GM19395 (cell line): ENCODE results near the gene SDK2.

Experiments
- ATAC-seq: cut with Tn5 transposase; IDR thresholded peaks from one replicate; pipeline ENCODE4 v1.9.1; 2021; ENCODE audit warnings: mild to moderate bottlenecking, moderate library complexity; ENCODE audit not compliant: unreplicated experiment

Gene SDK2

DNA sequence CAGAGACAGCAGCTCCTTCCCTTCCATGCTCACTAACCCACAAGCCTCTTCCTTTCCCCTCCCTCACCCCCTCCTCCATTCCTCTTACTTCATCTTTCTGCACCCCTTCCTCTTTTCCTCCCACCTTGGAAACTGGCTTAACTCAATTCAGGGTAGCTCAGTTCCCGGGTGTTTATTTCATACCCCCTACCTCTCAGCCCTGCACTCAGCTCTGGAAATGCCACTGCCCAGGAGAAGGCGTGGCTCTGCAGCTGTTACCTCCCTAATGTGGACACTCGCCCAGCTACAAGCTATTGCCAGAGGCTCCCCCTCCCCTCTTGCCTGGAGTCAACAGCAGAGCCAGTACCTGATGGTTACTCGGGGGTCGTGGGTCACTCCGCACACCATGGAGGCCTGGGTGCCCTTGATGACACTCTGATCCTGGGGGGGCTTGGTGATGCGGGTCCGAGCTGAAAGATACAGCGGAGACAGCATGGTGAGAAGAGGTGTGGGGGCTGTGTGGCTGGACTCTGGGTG lies 214.0 kb downstream of the SDK2 start:
- no peak for ATAC-seq

- ATAC-seq = peak; percentile 80
Measured at GRCh38 chr17:73429440-73430164, 214.6 kb downstream of the SDK2 start.

DNA sequence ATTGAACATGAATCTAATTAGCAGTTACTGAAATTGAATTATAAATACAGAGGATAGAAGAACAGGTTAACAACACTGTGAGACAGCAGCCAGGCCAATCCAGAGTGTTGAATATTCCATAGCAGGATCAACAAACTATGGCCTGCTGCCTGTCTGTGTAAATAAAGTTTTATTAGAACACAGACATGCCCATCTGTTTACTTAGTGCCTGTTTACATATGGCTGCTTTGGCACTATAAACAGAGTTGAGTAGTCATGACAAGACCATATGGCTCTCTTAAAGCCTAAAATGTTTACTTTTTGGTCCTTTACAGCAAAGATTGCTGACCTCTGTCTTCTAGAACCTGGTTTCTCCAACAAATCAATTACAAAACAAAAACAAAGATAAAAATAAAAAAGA lies 217.0 kb downstream of the SDK2 start:
- no peak for ATAC-seq

- no peak for ATAC-seq
Measured at GRCh38 chr17:73424571-73424970, 219.7 kb downstream of the SDK2 start.

GRCh38 chr17:73423806-73424205 lies 220.4 kb downstream of the SDK2 start:
- no peak for ATAC-seq

- no peak for ATAC-seq
Measured at GRCh38 chr17:73423159-73423715, 221.0 kb downstream of the SDK2 start.

DNA sequence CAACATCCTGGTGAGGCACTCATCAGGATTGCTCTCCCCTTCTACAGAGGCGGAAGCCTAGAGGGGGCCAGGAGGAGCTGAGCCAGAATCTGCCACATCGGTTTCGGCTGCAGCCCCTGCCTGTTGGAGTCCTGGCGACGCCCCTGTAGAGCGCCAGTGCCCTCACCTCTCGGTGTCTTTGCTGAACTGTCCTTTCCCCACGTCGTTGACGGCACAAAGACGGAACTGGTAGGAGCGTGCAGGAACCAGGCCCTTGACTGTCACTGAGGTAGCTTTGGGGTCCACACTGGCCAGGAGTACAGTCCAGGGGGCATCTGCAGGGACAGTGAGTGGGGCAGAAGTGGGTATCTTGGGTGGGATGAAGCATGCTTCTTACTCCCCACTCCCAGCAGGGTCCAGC lies 222.1 kb downstream of the SDK2 start:
- no peak for ATAC-seq

DNA sequence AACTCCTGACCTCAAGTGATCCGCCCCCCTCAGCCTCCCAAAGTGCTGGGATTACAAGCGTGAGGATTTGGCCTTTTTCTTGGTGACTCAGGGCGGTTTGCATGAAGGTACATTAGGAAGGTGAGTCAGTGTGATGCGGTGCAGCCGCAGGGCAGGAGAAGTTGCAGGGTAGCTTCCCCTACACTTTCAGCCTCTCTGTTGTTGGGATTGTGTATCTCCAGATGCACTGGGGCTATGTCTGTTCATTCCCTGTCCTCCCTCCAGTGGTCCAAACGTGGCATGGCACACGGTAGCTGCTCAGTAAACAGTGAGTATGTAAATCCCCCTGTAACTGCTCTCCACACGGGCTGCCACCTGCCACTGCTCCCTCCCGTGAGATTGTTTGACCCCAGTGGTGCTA lies 223.3 kb downstream of the SDK2 start:
- no peak for ATAC-seq

GRCh38 chr17:73419881-73420280 lies 224.4 kb downstream of the SDK2 start:
- no peak for ATAC-seq

DNA sequence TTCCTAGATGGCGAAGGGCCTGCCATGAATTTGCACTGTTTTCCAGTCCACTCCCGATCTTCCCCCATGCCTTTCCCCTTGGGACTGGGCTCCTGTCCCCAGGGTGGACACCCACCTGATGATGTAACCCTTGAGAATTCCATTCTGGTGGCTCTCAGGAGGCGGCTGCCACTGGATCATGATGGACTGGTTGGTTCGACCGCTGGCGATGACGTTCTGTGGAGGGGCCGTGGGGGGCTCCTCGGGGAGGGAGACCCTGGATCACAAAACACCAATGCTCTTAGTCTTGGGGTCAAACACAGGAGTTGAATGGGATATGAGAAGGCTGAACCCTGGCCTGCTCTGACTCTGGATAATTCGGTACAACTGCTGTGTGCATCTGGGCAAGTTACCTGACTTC lies 225.2 kb downstream of the SDK2 start:
- no peak for ATAC-seq

DNA sequence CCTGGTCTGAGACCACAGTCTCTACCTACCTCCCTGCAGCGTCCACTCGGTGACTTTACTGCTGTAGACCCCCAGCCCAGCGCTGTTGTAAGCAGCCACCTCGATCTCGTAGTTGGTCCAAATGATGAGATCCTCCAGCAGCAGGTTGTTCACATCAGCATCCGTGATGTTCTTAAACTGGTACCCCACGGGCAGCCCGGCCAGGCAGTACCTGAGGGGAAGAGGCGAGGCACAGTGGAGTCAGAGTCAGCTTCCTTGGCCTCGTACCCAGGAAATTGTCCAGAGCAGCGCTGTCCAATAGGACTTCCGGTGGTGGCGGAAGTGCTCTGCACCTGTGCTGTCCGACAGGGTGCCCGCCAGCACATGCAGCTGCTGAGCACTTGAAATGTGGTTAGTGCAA lies 228.5 kb downstream of the SDK2 start:
- no peak for ATAC-seq

GRCh38 chr17:73414171-73414955 lies 229.9 kb downstream of the SDK2 start:
- ATAC-seq = no peak

GRCh38 chr17:73412914-73413313 lies 231.3 kb downstream of the SDK2 start:
- no peak for ATAC-seq

DNA sequence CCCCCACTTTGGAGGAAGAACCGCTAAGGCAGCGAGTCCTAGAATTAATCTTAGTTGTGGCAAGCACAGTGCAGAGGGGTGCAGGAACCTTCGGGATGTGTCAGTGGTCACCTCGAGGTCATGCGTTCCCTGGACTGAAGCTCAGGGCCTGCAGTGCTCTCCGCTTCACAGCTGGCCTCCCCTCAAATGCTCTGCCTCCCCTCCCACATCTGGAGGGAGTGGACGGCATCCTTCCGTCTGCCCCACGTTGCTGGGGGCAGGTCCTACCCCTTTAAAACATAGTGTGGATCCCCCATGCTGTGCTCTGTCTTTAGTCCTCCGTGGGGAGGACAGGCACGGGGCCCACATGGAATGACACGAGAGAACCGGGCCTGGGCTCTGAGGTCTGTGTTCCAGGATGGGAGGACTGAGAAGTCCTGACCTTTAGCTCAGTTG lies 232.9 kb downstream of the SDK2 start:
- ATAC-seq = no peak

DNA sequence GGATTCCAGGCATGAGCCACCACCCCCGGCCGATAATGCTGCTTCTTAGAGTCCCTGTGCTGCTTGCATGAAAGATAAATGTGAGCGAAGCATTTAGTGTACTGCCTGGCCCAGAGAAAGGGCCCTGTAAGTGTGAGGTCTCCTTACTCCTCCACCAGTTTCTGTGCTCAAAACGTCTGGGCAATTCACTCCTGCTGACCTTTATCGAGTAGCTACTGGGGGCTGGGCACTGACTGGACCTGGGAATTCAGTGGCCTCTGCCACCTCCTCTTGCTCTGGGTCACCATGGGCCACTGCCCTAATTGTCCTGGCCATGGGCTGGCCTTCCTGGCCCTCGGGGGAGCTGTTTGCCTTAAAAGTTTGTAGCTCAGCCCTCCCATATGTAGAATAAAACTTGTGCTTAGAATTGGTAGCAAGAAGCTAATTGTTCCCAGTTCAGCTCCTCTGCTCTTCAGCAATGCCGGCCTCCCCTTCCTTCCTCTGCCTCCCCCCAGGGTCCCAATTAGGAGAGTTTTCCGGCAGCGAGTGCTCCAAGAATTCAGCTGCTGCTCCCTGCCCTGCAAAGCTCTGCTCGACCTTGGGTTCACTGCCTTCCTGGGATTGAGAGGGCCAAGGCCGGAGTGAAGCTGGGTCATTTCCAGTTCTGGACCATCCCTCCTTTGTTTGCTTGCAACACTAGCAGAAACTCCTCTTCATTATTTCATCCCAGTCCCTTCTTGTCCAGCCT lies 233.5 kb downstream of the SDK2 start:
- no peak for ATAC-seq

DNA sequence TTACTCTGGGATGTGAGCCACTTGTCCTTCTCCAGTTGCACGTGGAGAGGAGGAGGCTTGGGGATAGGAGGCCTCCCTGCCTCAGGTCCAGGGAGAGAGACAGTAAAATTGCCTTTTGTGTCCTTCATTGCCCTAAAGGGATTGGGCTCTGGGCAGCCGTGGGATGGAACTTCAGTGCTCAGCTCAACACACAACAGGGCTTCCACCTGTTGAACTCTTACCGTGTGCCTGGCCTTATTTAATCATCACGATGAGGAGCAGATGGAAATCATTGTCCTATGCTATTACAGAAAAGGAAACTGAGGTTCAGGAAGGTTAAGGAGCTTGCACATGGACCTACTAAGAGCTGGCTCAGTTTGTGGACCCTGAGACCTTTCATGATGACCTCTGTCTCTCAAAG lies 240.0 kb downstream of the SDK2 start:
- ATAC-seq = no peak

GRCh38 chr17:73402466-73402865 lies 241.8 kb downstream of the SDK2 start:
- no peak for ATAC-seq

GRCh38 chr17:73401911-73402310 lies 242.3 kb downstream of the SDK2 start:
- ATAC-seq = no peak

DNA sequence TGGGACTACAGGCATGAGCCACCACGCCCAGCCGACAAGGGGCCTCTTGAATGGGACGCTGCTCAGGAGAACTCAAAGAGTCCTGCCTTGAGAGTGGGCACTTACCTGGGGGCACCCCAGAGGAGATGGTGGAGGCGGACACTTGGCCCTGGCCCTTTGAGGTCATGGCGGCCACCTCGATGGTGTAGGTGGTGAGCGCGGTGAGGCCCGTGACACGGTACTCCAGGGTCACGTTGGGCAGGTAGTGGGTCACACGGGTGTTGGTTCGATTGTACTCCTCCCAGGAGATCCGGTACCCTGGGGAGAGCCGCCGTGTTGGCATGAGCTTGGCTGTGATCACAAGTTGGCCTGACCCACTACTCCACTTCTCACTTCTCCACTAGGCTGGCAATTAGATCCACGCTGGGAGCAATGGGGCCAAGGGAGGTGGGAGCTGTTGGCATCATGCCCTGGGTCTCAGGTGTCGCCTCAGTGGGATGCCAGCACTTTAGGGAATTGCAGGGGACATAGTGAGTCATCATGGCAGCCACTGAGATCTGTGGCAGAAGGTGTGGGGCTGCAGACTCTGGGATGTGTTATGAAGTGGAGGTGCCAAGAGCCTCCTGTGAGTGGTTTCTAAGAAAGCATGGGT lies 243.2 kb downstream of the SDK2 start:
- no peak for ATAC-seq

- ATAC-seq = no peak
Measured at GRCh38 chr17:73399056-73399455, 245.2 kb downstream of the SDK2 start.
